HUES48 (cell line): ENCODE data around the gene TAF12.
"Not testable (repeated sequence)": the region's sequence is repeated elsewhere in the genome, so short reads cannot be mapped to it uniquely, and the experiment has no call there.

ENCODE experiments used
- H3K27ac ChIP-seq: one replicate; pipeline ENCODE4 v1.7.0; 2013; ENCODE audit warnings: low read depth, low read length, inconsistent platforms
- H3K27me3 ChIP-seq: 2 replicates; pipeline ENCODE4 v1.6.1; 2013; ENCODE audit warnings: mild to moderate bottlenecking, low read length; ENCODE audit not compliant: control insufficient read depth, insufficient read depth
- H3K36me3 ChIP-seq: 2 replicates; pipeline ENCODE4 v1.6.1; 2013; ENCODE audit warnings: low read length; ENCODE audit not compliant: control insufficient read depth, insufficient read depth
- H3K4me1 ChIP-seq: 2 replicates; pipeline ENCODE4 v1.6.1; 2013; ENCODE audit warnings: mild to moderate bottlenecking, low read length; ENCODE audit not compliant: control insufficient read depth, insufficient read depth
- H3K4me3 ChIP-seq: 2 replicates; pipeline ENCODE4 v1.5.1; 2013; ENCODE audit warnings: mild to moderate bottlenecking, low read depth, low read length
- H3K9ac ChIP-seq: 2 replicates; pipeline ENCODE4 v1.6.1; 2013; ENCODE audit warnings: mild to moderate bottlenecking, low read depth, low read length, moderate library complexity
- H3K9me3 ChIP-seq: 2 replicates; pipeline ENCODE4 v1.6.1; 2013; ENCODE audit warnings: low read length; ENCODE audit not compliant: control insufficient read depth, insufficient read depth

The TAF12 gene

DNA sequence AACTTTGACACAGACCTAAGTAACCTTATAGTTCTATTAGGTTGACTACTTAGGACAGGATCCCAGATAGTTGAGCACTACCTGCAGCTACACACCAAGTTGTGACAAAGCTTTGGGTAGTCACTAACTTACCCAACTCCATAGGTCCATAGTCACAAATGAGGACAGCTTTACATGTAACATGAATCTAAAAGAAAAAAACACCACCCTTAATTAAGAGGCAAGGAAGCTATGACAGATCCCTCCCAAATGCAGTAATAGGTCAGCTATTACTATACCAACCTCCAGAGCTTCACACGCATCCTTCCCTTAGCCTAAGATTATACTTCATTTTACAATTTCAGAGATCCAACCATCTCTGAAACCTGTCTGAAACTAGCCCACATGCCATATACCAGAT, 63.5 kb downstream of the TAF12 start:
- H3K27me3 ChIP-seq: no peaks in the 10 kb centered on the region
- peaks cover 52% of the 10 kb centered on the region for H3K36me3 ChIP-seq
- H3K27ac ChIP-seq: no peak overlapping the region
- H3K9ac ChIP-seq: no peak overlapping the region
- peaks cover 7% of the 10 kb centered on the region; the same call in 1 of the 2 replicates for H3K4me1 ChIP-seq
- peak overlapping the region; percentile 94 for H3K4me3 ChIP-seq
- no peaks in the 10 kb centered on the region for H3K9me3 ChIP-seq

DNA sequence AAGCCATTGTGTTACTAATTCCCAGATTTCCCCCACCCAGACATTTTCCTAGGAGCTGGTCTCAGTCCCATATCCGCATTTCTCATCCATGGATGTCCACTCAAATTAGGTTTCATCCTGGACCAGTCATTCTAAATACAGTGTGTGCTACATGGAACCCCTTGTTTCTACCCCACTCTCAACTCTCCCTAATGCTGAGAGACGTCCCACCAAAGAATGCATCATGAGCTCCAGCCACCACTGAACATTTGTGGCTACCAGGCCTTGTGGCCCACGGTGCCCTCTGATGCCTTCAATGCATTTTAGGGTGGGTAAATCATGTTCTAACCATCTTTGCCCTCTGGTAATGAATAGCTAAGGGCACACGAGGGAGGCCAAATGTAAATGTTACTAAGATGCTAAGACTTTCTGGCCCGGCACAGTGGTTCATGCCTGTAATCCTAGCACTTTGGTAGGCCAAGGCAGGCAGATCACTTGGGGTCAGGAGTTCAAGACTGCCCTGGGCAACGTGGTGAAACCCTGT, 64.1 kb downstream of the TAF12 start:
- H3K4me1 ChIP-seq: peaks cover 7% of the 10 kb centered on the region; the same call in 1 of the 2 replicates
- peaks cover 58% of the 10 kb centered on the region for H3K36me3 ChIP-seq
- no peaks in the 10 kb centered on the region for H3K27me3 ChIP-seq
- H3K9ac ChIP-seq: no peak overlapping the region
- H3K27ac ChIP-seq: peak overlapping the region; percentile 64
- no peak overlapping the region for H3K4me3 ChIP-seq
- H3K9me3 ChIP-seq: no peaks in the 10 kb centered on the region

DNA sequence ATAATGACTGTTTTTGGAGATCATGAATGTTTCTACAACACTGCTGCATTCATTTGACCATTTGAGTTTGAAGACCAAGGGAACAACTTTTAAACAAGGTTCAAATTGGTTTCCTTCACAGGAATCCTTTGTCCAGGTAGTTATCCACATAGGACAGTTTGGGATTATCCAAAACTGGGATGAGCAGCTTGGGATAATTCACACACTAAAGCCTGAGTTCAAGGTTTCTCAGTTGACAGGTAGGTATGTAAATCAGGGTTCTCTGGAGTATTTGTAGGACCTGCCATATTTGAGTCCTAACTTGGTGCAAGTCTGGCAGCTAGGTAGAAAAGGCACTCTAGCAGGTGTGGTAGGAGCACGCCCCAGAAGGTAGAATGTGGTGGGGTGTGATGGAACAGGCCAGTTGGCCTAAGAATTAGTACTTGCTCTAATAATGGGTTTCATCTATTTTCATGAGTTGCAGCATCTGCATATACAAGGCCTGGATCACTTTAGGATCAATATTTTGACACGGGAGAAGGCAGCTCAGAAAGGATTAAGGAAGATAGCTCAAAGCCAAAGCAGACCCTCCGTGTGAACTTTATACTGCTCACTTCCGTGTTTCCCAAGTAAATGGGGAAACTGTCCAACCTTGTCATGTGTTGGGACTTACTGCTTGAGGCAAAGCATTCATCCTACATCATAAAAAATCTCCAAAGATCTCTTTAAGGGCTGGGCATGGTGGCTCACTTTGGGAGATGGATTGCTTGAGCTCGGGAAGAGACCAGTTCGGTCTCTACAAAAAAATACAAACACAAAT, 64.9 kb downstream of the TAF12 start:
- Histone ChIP-seq H3K27me3 (no peaks in the 10 kb centered on the region), H3K9me3 (no peaks in the 10 kb centered on the region), H3K4me3 (no peak overlapping the region), H3K27ac (peak overlapping the region; percentile 48), H3K9ac (no peak overlapping the region), H3K36me3 (peaks cover 64% of the 10 kb centered on the region), H3K4me1 (peaks cover 7% of the 10 kb centered on the region; the same call in 1 of the 2 replicates)

DNA sequence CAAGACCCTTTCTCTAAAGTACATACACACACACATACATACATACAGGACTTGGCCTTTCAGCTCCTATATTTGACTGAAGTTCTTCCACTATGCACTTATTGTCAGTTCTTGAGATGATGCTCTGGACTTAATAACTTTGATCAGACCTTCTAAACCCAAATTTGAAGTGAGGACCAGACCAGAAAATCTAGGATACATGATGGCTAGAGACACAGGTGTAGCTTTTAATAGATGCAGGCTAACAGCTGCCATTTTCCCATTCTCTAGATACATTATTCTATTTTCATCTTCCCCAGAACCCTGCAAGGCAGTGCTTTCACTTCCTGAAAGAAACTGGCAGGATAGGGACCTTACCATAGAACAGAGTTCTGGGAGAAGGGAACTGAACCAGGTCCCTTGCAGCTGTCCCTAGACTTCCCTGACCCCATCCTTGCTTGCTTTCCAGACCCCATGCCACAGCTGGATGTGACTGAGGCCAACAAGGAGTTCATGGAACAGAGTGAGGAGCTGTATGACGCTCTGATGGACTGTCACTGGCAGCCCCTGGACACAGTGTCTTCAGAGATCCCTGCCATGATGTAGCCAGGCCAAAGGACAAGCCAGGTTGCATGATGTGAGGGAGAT, 65.7 kb downstream of the TAF12 start:
- H3K27ac ChIP-seq: peak overlapping the region; percentile 28
- peaks cover 66% of the 10 kb centered on the region for H3K36me3 ChIP-seq
- H3K9me3 ChIP-seq: no peaks in the 10 kb centered on the region
- no peak overlapping the region for H3K4me3 ChIP-seq
- H3K27me3 ChIP-seq: no peaks in the 10 kb centered on the region
- no peak overlapping the region for H3K9ac ChIP-seq
- peaks cover 3% of the 10 kb centered on the region; the same call in 1 of the 2 replicates for H3K4me1 ChIP-seq

GRCh38 chr1:28573564-28573963, 69.3 kb downstream of the TAF12 start:
- H3K36me3 ChIP-seq: peaks cover 64% of the 10 kb centered on the region
- no peak overlapping the region for H3K4me3 ChIP-seq
- no peak overlapping the region for H3K27ac ChIP-seq
- H3K9ac ChIP-seq: no peak overlapping the region
- H3K4me1 ChIP-seq: no peaks in the 10 kb centered on the region
- H3K9me3 ChIP-seq: no peaks in the 10 kb centered on the region
- H3K27me3 ChIP-seq: no peaks in the 10 kb centered on the region

GRCh38 chr1:28572891-28573290, 70.0 kb downstream of the TAF12 start:
- not testable (repeated sequence) for H3K9me3 ChIP-seq, H3K27ac ChIP-seq, H3K9ac ChIP-seq, H3K4me1 ChIP-seq, H3K4me3 ChIP-seq, H3K27me3 ChIP-seq
- H3K36me3 ChIP-seq: peaks cover 64% of the 10 kb centered on the region

DNA sequence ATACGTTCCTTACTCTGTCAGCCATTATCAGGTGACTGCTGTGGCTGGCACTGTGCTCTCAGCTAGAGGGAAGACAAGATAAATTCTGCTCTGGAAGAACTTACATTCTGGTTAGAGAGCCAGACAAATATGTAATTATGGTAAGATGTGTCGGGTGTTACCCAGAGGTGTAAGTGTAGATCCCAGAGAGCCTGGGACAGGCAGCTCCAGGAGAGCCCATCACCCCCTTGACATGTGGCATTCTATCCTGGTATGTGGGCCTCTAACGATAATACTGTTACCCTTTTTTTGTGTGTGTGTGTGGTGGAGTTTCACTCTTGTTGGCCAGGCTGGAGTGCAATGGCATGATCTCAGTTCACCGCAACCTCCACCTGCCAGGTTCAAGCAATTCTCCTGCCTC, 71.0 kb downstream of the TAF12 start:
- no peaks in the 10 kb centered on the region for H3K4me1 ChIP-seq
- H3K9ac ChIP-seq: no peak overlapping the region
- no peak overlapping the region for H3K4me3 ChIP-seq
- no peaks in the 10 kb centered on the region for H3K9me3 ChIP-seq
- no peak overlapping the region for H3K27ac ChIP-seq
- H3K27me3 ChIP-seq: no peaks in the 10 kb centered on the region
- peaks cover 63% of the 10 kb centered on the region for H3K36me3 ChIP-seq

DNA sequence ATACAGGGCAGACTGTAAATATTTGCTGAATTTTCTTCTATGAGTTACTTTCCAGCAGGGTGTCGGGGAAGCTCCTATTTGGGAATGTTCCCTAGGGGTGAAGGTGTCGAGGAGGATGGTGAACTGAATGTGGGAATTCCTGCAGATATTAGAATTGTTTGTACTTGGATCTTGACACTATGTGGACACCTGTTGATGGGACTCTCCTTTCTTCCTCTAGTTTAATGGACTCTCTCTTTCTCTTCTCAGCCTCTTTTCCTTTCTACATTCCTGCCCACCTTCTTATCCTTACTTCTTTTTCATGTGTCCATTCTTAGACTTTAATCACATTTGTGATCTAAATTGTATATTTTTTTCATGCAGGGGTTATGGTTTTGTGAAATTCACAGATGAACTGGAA, 75.9 kb downstream of the TAF12 start:
- no peaks in the 10 kb centered on the region for H3K9me3 ChIP-seq
- H3K9ac ChIP-seq: no peak overlapping the region
- no peaks in the 10 kb centered on the region for H3K27me3 ChIP-seq
- no peak overlapping the region for H3K4me3 ChIP-seq
- H3K27ac ChIP-seq: no peak overlapping the region
- H3K36me3 ChIP-seq: peaks cover 68% of the 10 kb centered on the region
- H3K4me1 ChIP-seq: no peaks in the 10 kb centered on the region

GRCh38 chr1:28565726-28566125, 77.1 kb downstream of the TAF12 start:
- Histone ChIP-seq H3K9ac (no peak overlapping the region), H3K9me3 (no peaks in the 10 kb centered on the region), H3K27ac (no peak overlapping the region), H3K4me3 (no peak overlapping the region), H3K4me1 (no peaks in the 10 kb centered on the region), H3K27me3 (no peaks in the 10 kb centered on the region), H3K36me3 (peaks cover 68% of the 10 kb centered on the region)

GRCh38 chr1:28565040-28565439, 77.8 kb downstream of the TAF12 start:
- Histone ChIP-seq H3K27me3 (no peaks in the 10 kb centered on the region), H3K4me1 (no peaks in the 10 kb centered on the region), H3K4me3 (no peak overlapping the region), H3K9me3 (no peaks in the 10 kb centered on the region), H3K36me3 (peaks cover 69% of the 10 kb centered on the region), H3K9ac (no peak overlapping the region), H3K27ac (no peak overlapping the region)

DNA sequence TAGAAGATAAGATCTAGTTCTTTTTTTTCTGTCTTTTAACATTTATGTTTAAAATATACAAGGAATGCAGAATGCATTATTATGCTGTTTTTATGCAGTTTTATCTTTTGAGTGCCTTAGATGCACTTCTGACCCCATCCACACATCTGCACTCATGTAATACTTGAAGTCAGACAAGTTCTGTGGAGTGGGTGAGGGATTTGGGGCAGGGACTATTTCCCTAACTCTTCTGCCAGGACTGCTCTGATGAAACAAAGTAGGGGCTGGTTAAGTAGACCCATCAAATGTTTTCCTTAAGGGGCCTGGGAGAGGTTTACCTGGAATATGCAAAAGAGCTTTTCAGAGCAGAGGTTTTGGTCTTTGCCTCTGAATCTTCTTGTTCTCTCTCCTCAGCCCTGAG, 78.6 kb downstream of the TAF12 start:
- Histone ChIP-seq H3K9me3 (no peaks in the 10 kb centered on the region), H3K27ac (no peak overlapping the region), H3K4me1 (no peaks in the 10 kb centered on the region), H3K4me3 (no peak overlapping the region), H3K9ac (no peak overlapping the region), H3K27me3 (no peaks in the 10 kb centered on the region), H3K36me3 (peaks cover 73% of the 10 kb centered on the region)
